ENCODE results near the gene PHOX2A.
"Not testable (repeated sequence)": the region's sequence is repeated elsewhere in the genome, so short reads cannot be mapped to it uniquely, and the experiment has no call there.

PHOX2A gene

GRCh38 chr11:72244060-72244360 lies at the start of gene PHOX2A:
Gene PHOX2A (minus strand): TSS chr11:72244176. CDS start chr11:72244004, 172 bp downstream.
- FAIRE-seq, result no peak
- DNase-seq (ENCODE audit: insufficient read length, low spot score), result no peak
- no peak for TF ChIP-seq CTCF (IDR thresholded peaks at IDR 0.05; ENCODE audit: insufficient read depth, missing control alignments)

GRCh38 chr11:72293391-72293790 lies 49.4 kb upstream of the PHOX2A start:
- TF ChIP-seq CTCF (IDR thresholded peaks at IDR 0.05; ENCODE audit: insufficient read depth, missing control alignments), result no peak
- DNase-seq (ENCODE audit: insufficient read length, low spot score), result no peak
- no peak for FAIRE-seq

GRCh38 chr11:72292106-72292785 lies 48.3 kb upstream of the PHOX2A start:
- no peak for TF ChIP-seq CTCF (IDR thresholded peaks at IDR 0.05; ENCODE audit: insufficient read depth, missing control alignments)
- no peak for FAIRE-seq
- DNase-seq (ENCODE audit: insufficient read length, low spot score), result no peak

- peak; percentile 49 for TF ChIP-seq CTCF (IDR thresholded peaks at IDR 0.05; ENCODE audit: insufficient read depth, missing control alignments)
- not testable (repeated sequence) for DNase-seq (ENCODE audit: insufficient read length, low spot score); FAIRE-seq
These were observed 46.8 kb upstream of the PHOX2A start for GRCh38 chr11:72290741-72291140.

- FAIRE-seq (no peak), DNase-seq (ENCODE audit: insufficient read length, low spot score) (no peak)
- no peak for TF ChIP-seq CTCF (IDR thresholded peaks at IDR 0.05; ENCODE audit: insufficient read depth, missing control alignments)
These were observed 43.3 kb upstream of the PHOX2A start for GRCh38 chr11:72287293-72287692.

- FAIRE-seq (no peak), DNase-seq (ENCODE audit: insufficient read length, low spot score) (no peak)
- TF ChIP-seq CTCF (IDR thresholded peaks at IDR 0.05; ENCODE audit: insufficient read depth, missing control alignments), result no peak
These were observed 40.0 kb upstream of the PHOX2A start for GRCh38 chr11:72283947-72284346.

GRCh38 chr11:72280726-72281315 lies 36.8 kb upstream of the PHOX2A start:
- no peak for TF ChIP-seq CTCF (IDR thresholded peaks at IDR 0.05; ENCODE audit: insufficient read depth, missing control alignments)
- FAIRE-seq, result no peak
- no peak for DNase-seq (ENCODE audit: insufficient read length, low spot score)

Data from D721Med (cell line).